NCI-H1436 (cell line): ENCODE measurements around the gene LRRIQ3.

Experiments
- DNase-seq: peaks from one replicate; lab custom pipeline; 2025; lab: John Stamatoyannopoulos, UW

Gene LRRIQ3

GRCh38 chr1:74113333-74113732 lies 84.6 kb downstream of the LRRIQ3 start:
- no peak for DNase-seq

- DNase-seq: no peak
Measured at GRCh38 chr1:74107394-74107793, 90.6 kb downstream of the LRRIQ3 start.

GRCh38 chr1:74091371-74091770 lies 106.6 kb downstream of the LRRIQ3 start:
- DNase-seq: no peak

GRCh38 chr1:74083128-74083527 lies 114.8 kb downstream of the LRRIQ3 start:
- DNase-seq: no peak

- no peak for DNase-seq
Measured at GRCh38 chr1:74065081-74065480, 132.9 kb downstream of the LRRIQ3 start.

- no peak for DNase-seq
Measured at GRCh38 chr1:74057719-74058118, 140.3 kb downstream of the LRRIQ3 start.

- no peak for DNase-seq
Measured at GRCh38 chr1:74053407-74053806, 144.6 kb downstream of the LRRIQ3 start.

GRCh38 chr1:74050386-74050785 lies 147.6 kb downstream of the LRRIQ3 start:
- no peak for DNase-seq

GRCh38 chr1:74038042-74038441 lies 159.9 kb downstream of the LRRIQ3 start:
- DNase-seq: no peak

GRCh38 chr1:74012583-74012982 lies 185.4 kb downstream of the LRRIQ3 start:
- no peak for DNase-seq

- no peak for DNase-seq
Measured at GRCh38 chr1:74011736-74012135, 186.2 kb downstream of the LRRIQ3 start.

- DNase-seq: no peak
Measured at GRCh38 chr1:74010206-74010605, 187.8 kb downstream of the LRRIQ3 start.

GRCh38 chr1:74005533-74005932 lies 192.4 kb downstream of the LRRIQ3 start:
- no peak for DNase-seq

GRCh38 chr1:74003806-74004205 lies 194.2 kb downstream of the LRRIQ3 start:
- DNase-seq: no peak

- peak; percentile 52 for DNase-seq
Measured at GRCh38 chr1:73998348-73998959, 199.5 kb downstream of the LRRIQ3 start.

GRCh38 chr1:73980324-73981040 lies 217.5 kb downstream of the LRRIQ3 start:
- DNase-seq: no peak

GRCh38 chr1:73979684-73980083 lies 218.3 kb downstream of the LRRIQ3 start:
- no peak for DNase-seq

- no peak for DNase-seq
Measured at GRCh38 chr1:73978964-73979363, 219.0 kb downstream of the LRRIQ3 start.
